ENCODE measurements around the gene TCEAL5. TPM values are rescaled to one million over a fixed set of nuclear protein-coding genes. Genes with fewer than 3 reads are reported as not detected.
A peak's percentile ranks its signal among the peaks of the same experiment; 100 is the strongest.
"Not testable (repeated sequence)": the region's sequence is repeated elsewhere in the genome, so short reads cannot be mapped to it uniquely, and the experiment has no call there.

Gene TCEAL5, protein sequence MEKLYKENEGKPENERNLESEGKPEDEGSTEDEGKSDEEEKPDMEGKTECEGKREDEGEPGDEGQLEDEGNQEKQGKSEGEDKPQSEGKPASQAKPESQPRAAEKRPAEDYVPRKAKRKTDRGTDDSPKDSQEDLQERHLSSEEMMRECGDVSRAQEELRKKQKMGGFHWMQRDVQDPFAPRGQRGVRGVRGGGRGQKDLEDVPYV
- total RNA-seq: 0.22 TPM in 1 of 2 replicates, not detected in the other

- DNase-seq (ENCODE audit: low read depth): no peak
- TF ChIP-seq, protein P1, sequence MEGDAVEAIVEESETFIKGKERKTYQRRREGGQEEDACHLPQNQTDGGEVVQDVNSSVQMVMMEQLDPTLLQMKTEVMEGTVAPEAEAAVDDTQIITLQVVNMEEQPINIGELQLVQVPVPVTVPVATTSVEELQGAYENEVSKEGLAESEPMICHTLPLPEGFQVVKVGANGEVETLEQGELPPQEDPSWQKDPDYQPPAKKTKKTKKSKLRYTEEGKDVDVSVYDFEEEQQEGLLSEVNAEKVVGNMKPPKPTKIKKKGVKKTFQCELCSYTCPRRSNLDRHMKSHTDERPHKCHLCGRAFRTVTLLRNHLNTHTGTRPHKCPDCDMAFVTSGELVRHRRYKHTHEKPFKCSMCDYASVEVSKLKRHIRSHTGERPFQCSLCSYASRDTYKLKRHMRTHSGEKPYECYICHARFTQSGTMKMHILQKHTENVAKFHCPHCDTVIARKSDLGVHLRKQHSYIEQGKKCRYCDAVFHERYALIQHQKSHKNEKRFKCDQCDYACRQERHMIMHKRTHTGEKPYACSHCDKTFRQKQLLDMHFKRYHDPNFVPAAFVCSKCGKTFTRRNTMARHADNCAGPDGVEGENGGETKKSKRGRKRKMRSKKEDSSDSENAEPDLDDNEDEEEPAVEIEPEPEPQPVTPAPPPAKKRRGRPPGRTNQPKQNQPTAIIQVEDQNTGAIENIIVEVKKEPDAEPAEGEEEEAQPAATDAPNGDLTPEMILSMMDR (conservative IDR thresholded peaks at IDR 0.05; ENCODE audit: low read depth, low read length): no peak
- no peak within 1 kb of the TSS for H3K4me3 ChIP-seq (ENCODE audit: low read depth, low read length)
Observed at GRCh38 chrX:103276581-103277002, at the start of gene TCEAL5. TSS of gene TCEAL5 (minus strand) at chrX:103276750. CDS start at chrX:103274563, 2,187 bp downstream.

DNA sequence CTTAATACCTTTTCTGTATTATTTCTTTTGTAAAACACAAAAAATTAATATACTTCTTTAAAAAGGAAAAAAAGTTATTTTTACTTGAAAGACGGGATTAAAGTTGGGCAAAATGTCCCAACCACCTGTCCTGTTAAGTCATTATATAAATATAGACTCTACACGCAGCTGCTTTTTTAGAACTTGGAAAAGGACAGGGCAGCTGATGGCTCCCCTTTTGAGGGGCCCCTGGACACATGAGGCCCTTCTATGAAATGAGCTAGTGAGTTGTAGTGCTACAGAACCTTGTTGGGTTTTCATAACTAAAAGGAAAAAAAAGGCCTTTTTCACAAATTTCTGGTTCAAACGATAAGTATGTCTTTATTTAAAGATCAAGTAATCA is 34.8 kb upstream of the TCEAL5 start:
- TF ChIP-seq, protein P1 (conservative IDR thresholded peaks at IDR 0.05; ENCODE audit: low read depth, low read length): no peak
- DNase-seq (ENCODE audit: low read depth): no peak
- H3K4me3 ChIP-seq (ENCODE audit: low read depth, low read length): peak overlapping the region; percentile 69

- H3K4me3 ChIP-seq (ENCODE audit: low read depth, low read length): peak within 1 kb of the TSS; percentile 69
- TF ChIP-seq, protein P1 (conservative IDR thresholded peaks at IDR 0.05; ENCODE audit: low read depth, low read length): no peak
- peak; percentile 1 for DNase-seq (ENCODE audit: low read depth)
Observed at GRCh38 chrX:103310555-103311398, 34.2 kb upstream of the TCEAL5 start, which contains the start of gene BEX2. TSS of gene BEX2 (minus strand) at chrX:103310990. CDS start at chrX:103309976, 1,014 bp downstream.

DNA sequence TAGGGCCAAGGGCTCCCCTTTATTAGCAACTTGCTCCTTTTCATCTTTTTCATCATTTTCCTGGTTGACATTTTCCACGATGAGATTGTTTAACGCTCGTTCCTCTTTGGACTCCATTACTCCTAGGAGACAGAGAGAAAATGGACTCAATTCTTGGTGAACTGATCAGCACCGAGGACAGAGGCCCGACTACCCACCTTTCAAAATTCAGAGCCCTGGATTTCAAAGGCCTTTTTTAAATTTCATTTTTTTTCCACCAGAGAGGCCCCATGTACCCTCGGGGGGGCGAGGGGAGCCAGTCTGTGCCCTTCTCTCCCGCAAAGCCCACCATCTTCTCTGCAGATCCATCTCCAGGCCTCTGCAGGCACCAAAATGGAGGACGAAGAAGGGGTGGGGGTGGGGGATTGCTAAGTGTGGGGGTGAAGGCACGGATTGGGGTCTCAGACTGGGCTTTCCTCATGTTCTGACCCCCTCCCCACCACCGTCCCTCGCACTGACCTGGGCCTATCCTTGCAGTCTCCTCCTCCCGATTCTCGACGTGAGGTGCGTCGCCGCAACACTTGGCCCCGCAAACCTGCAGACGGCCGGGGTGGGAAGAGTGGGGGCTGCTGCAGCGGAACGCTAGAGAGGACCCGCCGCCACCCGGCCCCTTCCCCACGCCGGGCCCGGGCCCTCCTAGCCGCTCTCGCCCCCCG is 33.5 kb upstream of the TCEAL5 start:
- TF ChIP-seq, protein P1 (conservative IDR thresholded peaks at IDR 0.05; ENCODE audit: low read depth, low read length): no peak
- H3K4me3 ChIP-seq (ENCODE audit: low read depth, low read length): peak overlapping the region; percentile 69

GRCh38 chrX:103305666-103306065 is 29.1 kb upstream of the TCEAL5 start:
- not testable (repeated sequence) for DNase-seq (ENCODE audit: low read depth); H3K4me3 ChIP-seq (ENCODE audit: low read depth, low read length)

More for the DNA sequence above, 33.5 kb upstream of the TCEAL5 start:
- DNase-seq (ENCODE audit: low read depth): no peak

- TF ChIP-seq, protein P1 (conservative IDR thresholded peaks at IDR 0.05; ENCODE audit: low read depth, low read length): no peak
Observed at GRCh38 chrX:103304705-103305104, 28.2 kb upstream of the TCEAL5 start.

GRCh38 chrX:103293118-103293517 is 16.6 kb upstream of the TCEAL5 start:
- no peak overlapping the region for H3K4me3 ChIP-seq (ENCODE audit: low read depth, low read length)
- TF ChIP-seq, protein P1 (conservative IDR thresholded peaks at IDR 0.05; ENCODE audit: low read depth, low read length): no peak
- no peak for DNase-seq (ENCODE audit: low read depth)

More at GRCh38 chrX:103304705-103305104, 28.2 kb upstream of the TCEAL5 start:
- DNase-seq (ENCODE audit: low read depth): no peak
- no peak overlapping the region for H3K4me3 ChIP-seq (ENCODE audit: low read depth, low read length)
